Body of pancreas (tissue), 4 donors: ENCODE results near the gene SEMA3F.

ENCODE experiments used
- CTCF ChIP-seq, 7 experiments: fragments of 450-650 bp in 4 of 7; fragments of 200-600 bp in 3 of 7; sonication (generic) in 3 of 7; IDR thresholded peaks; one replicate each; pipeline ENCODE4 v1.5.1; 2016 to 2019; ENCODE audit warnings: antibody characterized with exemption in 7 of 7
- POLR2A ChIP-seq, 3 donors: fragments of 450-650 bp; IDR thresholded peaks; one replicate each; pipeline ENCODE4 v1.6.1; 2016; ENCODE audit warnings: antibody characterized with exemption in 3 of 3, mild to moderate bottlenecking in 2 of 3

- TF ChIP-seq POLR2A (IDR thresholded peaks at IDR 0.05) (no peak), CTCF (IDR thresholded peaks at IDR 0.05) (no peak)
Observed at GRCh38 chr3:50147861-50148260, 7.3 kb upstream of the SEMA3F start.
